Stimulated activated CD4-positive, alpha-beta T cell treated with anti-CD3 and anti-CD28 coated beads, Interleukin-1b, Interleukin-23, amount 100 ng/mL, for 48 hours (primary cell): Measurements from ENCODE around the gene MRGPRX1.
"Not testable (repeated sequence)": the region's sequence is repeated elsewhere in the genome, so short reads cannot be mapped to it uniquely, and the experiment has no call there.

Source experiments
- DNase-seq: peaks from one replicate; pipeline ENCODE4 v3.0.0-alpha.2; 2020

The MRGPRX1 gene

GRCh38 chr11:18939314-18939713 is at the start of gene MRGPRX1:
Gene MRGPRX1, minus strand, starts transcription at chr11:18939414. Its CDS starts 4,630 bp downstream, at chr11:18934784.
- DNase-seq = no peak

GRCh38 chr11:18987454-18988231 is 48.4 kb upstream of the MRGPRX1 start:
- DNase-seq = no peak

GRCh38 chr11:18986744-18987143 is 47.5 kb upstream of the MRGPRX1 start:
- no peak for DNase-seq

- DNase-seq = no peak
These were observed 42.7 kb upstream of the MRGPRX1 start for GRCh38 chr11:18981897-18982296.

- no peak for DNase-seq
These were observed 35.0 kb upstream of the MRGPRX1 start for GRCh38 chr11:18974192-18974591.

GRCh38 chr11:18972336-18972735 is 33.1 kb upstream of the MRGPRX1 start:
- DNase-seq = no peak

GRCh38 chr11:18969720-18970119 is 30.5 kb upstream of the MRGPRX1 start:
- no peak for DNase-seq

- DNase-seq = no peak
These were observed 19.2 kb upstream of the MRGPRX1 start for GRCh38 chr11:18958221-18958910.

GRCh38 chr11:18956630-18957029 is 17.4 kb upstream of the MRGPRX1 start:
- no peak for DNase-seq

GRCh38 chr11:18936002-18936673 is 3.1 kb downstream of the MRGPRX1 start:
- DNase-seq = no peak

GRCh38 chr11:18934195-18934814 is 4.9 kb downstream of the MRGPRX1 start:
- DNase-seq = no peak

GRCh38 chr11:18927550-18928322 is 11.5 kb downstream of the MRGPRX1 start:
- DNase-seq = no peak

- DNase-seq = not testable (repeated sequence)
These were observed 13.8 kb downstream of the MRGPRX1 start for GRCh38 chr11:18925426-18925825.

- DNase-seq = no peak
These were observed 26.3 kb downstream of the MRGPRX1 start for GRCh38 chr11:18912883-18913282.

GRCh38 chr11:18907391-18907790 is 31.8 kb downstream of the MRGPRX1 start:
- no peak for DNase-seq

- DNase-seq = not testable (repeated sequence)
These were observed 38.6 kb downstream of the MRGPRX1 start for GRCh38 chr11:18900637-18901036.

GRCh38 chr11:18900151-18900611 is 39.0 kb downstream of the MRGPRX1 start:
- not testable (repeated sequence) for DNase-seq

- not testable (repeated sequence) for DNase-seq
These were observed 47.5 kb downstream of the MRGPRX1 start for GRCh38 chr11:18891712-18892111.

GRCh38 chr11:18890615-18891014 is 48.6 kb downstream of the MRGPRX1 start:
- no peak for DNase-seq
